ENCODE data around the gene SMARCC1. TPM values are rescaled to one million over a fixed set of nuclear protein-coding genes. Genes with fewer than 3 reads are reported as not detected.

SMARCC1 gene
- total RNA-seq, 1 donor from 2014 or later: 28.7 TPM

DNA sequence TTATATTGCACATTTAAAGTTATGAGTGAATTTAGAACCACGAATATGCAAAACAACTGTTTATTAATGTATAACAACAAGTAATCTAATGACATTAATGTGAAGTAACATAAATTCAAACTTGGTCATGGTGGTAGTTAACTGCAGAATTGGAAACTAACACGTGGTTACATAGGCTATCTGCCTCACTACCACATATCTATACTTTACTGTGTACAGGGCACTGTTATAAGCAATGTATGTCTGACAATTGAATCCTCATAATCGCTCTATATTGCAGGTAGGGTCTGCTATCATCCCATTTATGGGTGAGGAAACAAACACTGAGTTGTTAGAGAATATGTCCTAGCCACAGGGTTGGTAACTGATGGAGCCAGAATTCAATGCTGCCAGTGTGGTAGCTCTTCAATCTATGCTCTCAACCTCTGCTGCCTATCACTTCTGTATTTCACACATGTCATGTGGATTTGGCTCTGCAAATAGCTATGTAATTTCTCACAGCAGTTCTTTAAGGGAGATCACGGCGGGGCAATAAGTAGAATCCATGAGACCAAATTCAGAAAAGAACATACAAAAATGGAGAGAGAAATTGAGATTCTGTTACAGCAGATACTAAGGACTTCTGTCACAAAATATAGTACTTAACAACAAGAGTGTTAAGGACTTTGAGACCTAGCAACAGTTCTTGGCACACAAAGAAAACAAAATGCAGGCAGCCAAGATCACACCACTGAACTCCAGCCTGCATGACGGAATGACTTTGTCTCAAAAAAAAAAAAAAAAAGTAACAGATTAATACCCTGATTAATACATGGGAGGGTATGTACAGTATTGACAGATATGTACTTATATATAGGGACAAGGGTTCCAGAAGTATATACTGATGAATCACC lies 103.0 kb downstream of the SMARCC1 start:
- DNase-seq (ENCODE audit: low read depth): no peak
- TF ChIP-seq, protein P1, sequence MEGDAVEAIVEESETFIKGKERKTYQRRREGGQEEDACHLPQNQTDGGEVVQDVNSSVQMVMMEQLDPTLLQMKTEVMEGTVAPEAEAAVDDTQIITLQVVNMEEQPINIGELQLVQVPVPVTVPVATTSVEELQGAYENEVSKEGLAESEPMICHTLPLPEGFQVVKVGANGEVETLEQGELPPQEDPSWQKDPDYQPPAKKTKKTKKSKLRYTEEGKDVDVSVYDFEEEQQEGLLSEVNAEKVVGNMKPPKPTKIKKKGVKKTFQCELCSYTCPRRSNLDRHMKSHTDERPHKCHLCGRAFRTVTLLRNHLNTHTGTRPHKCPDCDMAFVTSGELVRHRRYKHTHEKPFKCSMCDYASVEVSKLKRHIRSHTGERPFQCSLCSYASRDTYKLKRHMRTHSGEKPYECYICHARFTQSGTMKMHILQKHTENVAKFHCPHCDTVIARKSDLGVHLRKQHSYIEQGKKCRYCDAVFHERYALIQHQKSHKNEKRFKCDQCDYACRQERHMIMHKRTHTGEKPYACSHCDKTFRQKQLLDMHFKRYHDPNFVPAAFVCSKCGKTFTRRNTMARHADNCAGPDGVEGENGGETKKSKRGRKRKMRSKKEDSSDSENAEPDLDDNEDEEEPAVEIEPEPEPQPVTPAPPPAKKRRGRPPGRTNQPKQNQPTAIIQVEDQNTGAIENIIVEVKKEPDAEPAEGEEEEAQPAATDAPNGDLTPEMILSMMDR (IDR thresholded peaks at IDR 0.05; ENCODE audit: insufficient read depth, low read length, severe bottlenecking): no peak
- H3K36me3 ChIP-seq (ENCODE audit: control insufficient read depth, insufficient read depth, low read length): peaks cover 6% of the 10 kb centered on the region

GRCh38 chr3:47669026-47669749 lies 112.5 kb downstream of the SMARCC1 start:
- TF ChIP-seq, protein P1 (IDR thresholded peaks at IDR 0.05; ENCODE audit: insufficient read depth, low read length, severe bottlenecking): no peak
- no peak for FAIRE-seq

More for the DNA sequence above, 103.0 kb downstream of the SMARCC1 start:
- no peaks in the 10 kb centered on the region for H3K27me3 ChIP-seq (ENCODE audit: control insufficient read depth, insufficient read depth, low read length)
- FAIRE-seq: no peak
- H3K4me3 ChIP-seq (ENCODE audit: low read depth, low read length): no peak overlapping the region

GRCh38 chr3:47666118-47666517 lies 115.6 kb downstream of the SMARCC1 start:
- TF ChIP-seq, protein P1 (IDR thresholded peaks at IDR 0.05; ENCODE audit: insufficient read depth, low read length, severe bottlenecking): no peak
- no peak overlapping the region for H3K4me3 ChIP-seq (ENCODE audit: low read depth, low read length)
- H3K27me3 ChIP-seq (ENCODE audit: control insufficient read depth, insufficient read depth, low read length): no peaks in the 10 kb centered on the region
- peaks cover 6% of the 10 kb centered on the region for H3K36me3 ChIP-seq (ENCODE audit: control insufficient read depth, insufficient read depth, low read length)
- no peak for DNase-seq (ENCODE audit: low read depth)
- no peak for FAIRE-seq

More at GRCh38 chr3:47669026-47669749, 112.5 kb downstream of the SMARCC1 start:
- peaks cover 3% of the 10 kb centered on the region for H3K36me3 ChIP-seq (ENCODE audit: control insufficient read depth, insufficient read depth, low read length)
- no peaks in the 10 kb centered on the region for H3K27me3 ChIP-seq (ENCODE audit: control insufficient read depth, insufficient read depth, low read length)
- no peak overlapping the region for H3K4me3 ChIP-seq (ENCODE audit: low read depth, low read length)
- DNase-seq (ENCODE audit: low read depth): peak; percentile 79

- FAIRE-seq: no peak
- Histone ChIP-seq H3K36me3 (ENCODE audit: control insufficient read depth, insufficient read depth, low read length) (peaks cover 4% of the 10 kb centered on the region), H3K27me3 (ENCODE audit: control insufficient read depth, insufficient read depth, low read length) (no peaks in the 10 kb centered on the region)
Observed at GRCh38 chr3:47664519-47664918, 117.2 kb downstream of the SMARCC1 start.

GRCh38 chr3:47663630-47664240 lies 118.0 kb downstream of the SMARCC1 start:
- peaks cover 4% of the 10 kb centered on the region for H3K36me3 ChIP-seq (ENCODE audit: control insufficient read depth, insufficient read depth, low read length)
- no peak for FAIRE-seq
- TF ChIP-seq, protein P1 (IDR thresholded peaks at IDR 0.05; ENCODE audit: insufficient read depth, low read length, severe bottlenecking): no peak
- H3K27me3 ChIP-seq (ENCODE audit: control insufficient read depth, insufficient read depth, low read length): no peaks in the 10 kb centered on the region
- no peak overlapping the region for H3K4me3 ChIP-seq (ENCODE audit: low read depth, low read length)
- no peak for DNase-seq (ENCODE audit: low read depth)

More at GRCh38 chr3:47664519-47664918, 117.2 kb downstream of the SMARCC1 start:
- no peak for DNase-seq (ENCODE audit: low read depth)
- no peak overlapping the region for H3K4me3 ChIP-seq (ENCODE audit: low read depth, low read length)
- TF ChIP-seq, protein P1 (IDR thresholded peaks at IDR 0.05; ENCODE audit: insufficient read depth, low read length, severe bottlenecking): no peak
